ENCODE results near the gene MAN2A2. TPM values are rescaled to one million over a fixed set of nuclear protein-coding genes. Genes with fewer than 3 reads are reported as not detected.

MAN2A2 gene
- total and polyA plus RNA-seq, 2 of the 8 experiments (the other 6 are each of a cell fraction or from before 2014, with no cell fraction given): 23.1 to 29.7 TPM

DNA sequence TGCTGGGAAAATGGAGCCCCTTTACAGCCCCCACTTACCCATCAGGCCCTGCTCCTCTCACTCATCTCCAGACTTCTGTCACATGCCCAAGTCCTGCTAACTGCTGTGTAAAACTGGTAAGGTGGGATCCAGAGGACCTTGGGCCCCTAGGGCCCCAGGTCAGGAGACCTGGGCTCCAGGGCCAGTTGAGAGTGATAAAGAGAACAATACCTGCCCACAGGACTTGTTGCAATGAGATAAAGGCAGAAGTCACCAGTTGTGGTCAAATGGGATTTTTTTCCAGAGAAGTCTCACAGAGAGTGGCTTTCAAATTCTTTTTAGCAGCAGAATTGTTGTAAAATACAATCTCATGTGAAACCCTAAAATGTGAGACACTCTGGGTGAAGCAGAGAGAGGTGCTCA lies 34.0 kb upstream of the MAN2A2 start:
- H3K9ac ChIP-seq (replicated peaks in 1 of 4; ENCODE audit: extremely low read depth in 1 of 4, low read depth in 3 of 4, low read length in 3 of 4): peak overlapping the region in 1 of 4 experiments; percentile 8; a peak in 1 of 7 replicates
- H2AK5ac ChIP-seq (ENCODE audit: low read depth, low read length): no peak overlapping the region
- FAIRE-seq (no peak), DNase-seq (ENCODE audit: low read depth in 1 of 2, low spot score in 2 of 2) (no peak)
- no peak overlapping the region for H3K4me3 ChIP-seq (ENCODE audit: extremely low read depth in 1 of 4, insufficient read depth in 2 of 4, low read depth in 3 of 4, low read length in 4 of 4)
- H4K5ac ChIP-seq (ENCODE audit: insufficient read length, low read depth, low read length): peak overlapping the region; percentile 18
- peak overlapping the region; percentile 83; the same call in 1 of the 2 replicates for H2BK12ac ChIP-seq (ENCODE audit: low read depth, low read length)
- no peak overlapping the region; the same call in 1 of the 2 replicates for H2BK20ac ChIP-seq (ENCODE audit: low read length)
- no peaks in the 10 kb centered on the region for H4K20me1 ChIP-seq (replicated peaks in 1 of 2; ENCODE audit: control insufficient read depth in 1 of 2, insufficient read depth in 2 of 2, low read length in 2 of 2)
- peak overlapping the region; percentile 29 to 72; a peak in 2 of 4 replicates for H3K4me2 ChIP-seq (ENCODE audit: insufficient read depth in 1 of 2, low read depth in 2 of 2, low read length in 2 of 2)
- H4K8ac ChIP-seq (ENCODE audit: extremely low read depth, insufficient read depth, low read length): no peak overlapping the region
- no peaks in the 10 kb centered on the region for H3K9me3 ChIP-seq (ENCODE audit: insufficient read depth in 2 of 2, low read depth in 1 of 2, low read length in 1 of 2)
- H2BK5ac ChIP-seq (ENCODE audit: low read depth, low read length): peak overlapping the region; percentile 46; the same call in 1 of the 2 replicates
- peaks cover 21 to 43% (median 27%) of the 10 kb centered on the region in 4 experiments for H3K4me1 ChIP-seq (replicated peaks in 1 of 4; ENCODE audit: control insufficient read depth in 3 of 4, insufficient read depth in 4 of 4, low read length in 3 of 4)
- POLR2A ChIA-PET (ENCODE audit: partially characterized antibody): interaction anchor here (1.0 to 2.1 kb wide), 3 partner anchors 10 to 29 kb away, joined by 3 to 11 read pairs (median 10); partner anchors contain the start of gene FES
- peak overlapping the region; percentile 5 for H2BK120ac ChIP-seq (replicated peaks; ENCODE audit: low read depth, low read length)
- H3K14ac ChIP-seq (ENCODE audit: insufficient read length): no peak overlapping the region
- no peaks in the 10 kb centered on the region for H3K27me3 ChIP-seq (replicated peaks in 1 of 4; ENCODE audit: control insufficient read depth in 3 of 4, extremely low read depth in 1 of 4, insufficient read depth in 3 of 4, low read length in 3 of 4)
- H3K23me2 ChIP-seq (ENCODE audit: low read depth, low read length): peaks cover 3% of the 10 kb centered on the region; the same call in 1 of the 2 replicates
- H3K4ac ChIP-seq (replicated peaks; ENCODE audit: insufficient read length, low read depth, low read length): no peak overlapping the region
- H3K79me2 ChIP-seq (ENCODE audit: control insufficient read depth in 1 of 2, insufficient read depth in 2 of 2, low read length in 2 of 2): peaks cover 0 to 5% of the 10 kb centered on the region in 2 experiments; a peak in 2 of 4 replicates
- CTCF ChIA-PET (ENCODE audit: partially characterized antibody): interaction anchor here (1.0 to 3.2 kb wide), 5 partner anchors 17 to 63 kb away, joined by 3 to 19 read pairs (median 4); partner anchors contain the start of gene HDDC3
- no peak overlapping the region for H3K27ac ChIP-seq (ENCODE audit: low read depth, low read length)
- H2BK15ac ChIP-seq (ENCODE audit: low read length): no peak overlapping the region
- no peak overlapping the region for H3K23ac ChIP-seq (ENCODE audit: insufficient read length)
- H3K56ac ChIP-seq (replicated peaks; ENCODE audit: insufficient read length, low read depth, low read length): no peak overlapping the region
- H2AFZ ChIP-seq (ENCODE audit: low read length): no peak overlapping the region
- H4K91ac ChIP-seq (replicated peaks; ENCODE audit: insufficient read length, low read length): peak overlapping the region; percentile 68
- 0 out of 2 replicates have a peak, but pooled peaks cover 2% of the 10 kb centered on the region for H3K79me1 ChIP-seq (ENCODE audit: low read depth, low read length)
- no peaks in the 10 kb centered on the region for H3K36me3 ChIP-seq (ENCODE audit: control insufficient read depth in 2 of 4, insufficient read depth in 4 of 4, low read length in 3 of 4)
- peak overlapping the region; percentile 73 for H3K18ac ChIP-seq (ENCODE audit: extremely low read depth, low read length)
- TF ChIP-seq HDAC6 (IDR thresholded peaks at IDR 0.05; ENCODE audit: low read depth, low read length) (no peak), KDM1A (IDR thresholded peaks at IDR 0.05; ENCODE audit: borderline replicate concordance, low read length) (no peak), POLR2AphosphoS5 (IDR thresholded peaks at IDR 0.05; ENCODE audit: low read depth, low read length) (no peak), JUN (IDR thresholded peaks at IDR 0.05; ENCODE audit: low read depth, low read length) (no peak), CTBP2 (IDR thresholded peaks at IDR 0.05; ENCODE audit: borderline replicate concordance, insufficient read depth, insufficient read length, low read length) (no peak), TEAD4 (IDR thresholded peaks at IDR 0.05; ENCODE audit: low read depth, low read length) (no peak), SRF (IDR thresholded peaks at IDR 0.05; ENCODE audit: low read depth, low read length) (no peak), SUZ12 (IDR thresholded peaks at IDR 0.05; ENCODE audit: low read length) (no peak), BCL11A (IDR thresholded peaks at IDR 0.05; ENCODE audit: low read depth in 2 of 2, low read length in 2 of 2) (no peak), JUND (IDR thresholded peaks at IDR 0.05; ENCODE audit: low read length) (no peak), BRCA1 (IDR thresholded peaks at IDR 0.05; ENCODE audit: low read depth, low read length) (no peak)
- TF ChIP-seq, protein P1, sequence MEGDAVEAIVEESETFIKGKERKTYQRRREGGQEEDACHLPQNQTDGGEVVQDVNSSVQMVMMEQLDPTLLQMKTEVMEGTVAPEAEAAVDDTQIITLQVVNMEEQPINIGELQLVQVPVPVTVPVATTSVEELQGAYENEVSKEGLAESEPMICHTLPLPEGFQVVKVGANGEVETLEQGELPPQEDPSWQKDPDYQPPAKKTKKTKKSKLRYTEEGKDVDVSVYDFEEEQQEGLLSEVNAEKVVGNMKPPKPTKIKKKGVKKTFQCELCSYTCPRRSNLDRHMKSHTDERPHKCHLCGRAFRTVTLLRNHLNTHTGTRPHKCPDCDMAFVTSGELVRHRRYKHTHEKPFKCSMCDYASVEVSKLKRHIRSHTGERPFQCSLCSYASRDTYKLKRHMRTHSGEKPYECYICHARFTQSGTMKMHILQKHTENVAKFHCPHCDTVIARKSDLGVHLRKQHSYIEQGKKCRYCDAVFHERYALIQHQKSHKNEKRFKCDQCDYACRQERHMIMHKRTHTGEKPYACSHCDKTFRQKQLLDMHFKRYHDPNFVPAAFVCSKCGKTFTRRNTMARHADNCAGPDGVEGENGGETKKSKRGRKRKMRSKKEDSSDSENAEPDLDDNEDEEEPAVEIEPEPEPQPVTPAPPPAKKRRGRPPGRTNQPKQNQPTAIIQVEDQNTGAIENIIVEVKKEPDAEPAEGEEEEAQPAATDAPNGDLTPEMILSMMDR (IDR thresholded peaks at IDR 0.05; ENCODE audit: control extremely low read depth in 1 of 3, insufficient read depth in 1 of 3, low read depth in 1 of 3, low read length in 3 of 3): no peak
